HG02885 (cell line): Measurements from ENCODE around the gene SRGAP3.

Source experiments
- ATAC-seq: cut with Tn5 transposase; IDR thresholded peaks from one replicate; pipeline ENCODE4 v1.9.1; 2021; ENCODE audit warnings: mild to moderate bottlenecking; ENCODE audit not compliant: unreplicated experiment, poor library complexity

Gene SRGAP3

DNA sequence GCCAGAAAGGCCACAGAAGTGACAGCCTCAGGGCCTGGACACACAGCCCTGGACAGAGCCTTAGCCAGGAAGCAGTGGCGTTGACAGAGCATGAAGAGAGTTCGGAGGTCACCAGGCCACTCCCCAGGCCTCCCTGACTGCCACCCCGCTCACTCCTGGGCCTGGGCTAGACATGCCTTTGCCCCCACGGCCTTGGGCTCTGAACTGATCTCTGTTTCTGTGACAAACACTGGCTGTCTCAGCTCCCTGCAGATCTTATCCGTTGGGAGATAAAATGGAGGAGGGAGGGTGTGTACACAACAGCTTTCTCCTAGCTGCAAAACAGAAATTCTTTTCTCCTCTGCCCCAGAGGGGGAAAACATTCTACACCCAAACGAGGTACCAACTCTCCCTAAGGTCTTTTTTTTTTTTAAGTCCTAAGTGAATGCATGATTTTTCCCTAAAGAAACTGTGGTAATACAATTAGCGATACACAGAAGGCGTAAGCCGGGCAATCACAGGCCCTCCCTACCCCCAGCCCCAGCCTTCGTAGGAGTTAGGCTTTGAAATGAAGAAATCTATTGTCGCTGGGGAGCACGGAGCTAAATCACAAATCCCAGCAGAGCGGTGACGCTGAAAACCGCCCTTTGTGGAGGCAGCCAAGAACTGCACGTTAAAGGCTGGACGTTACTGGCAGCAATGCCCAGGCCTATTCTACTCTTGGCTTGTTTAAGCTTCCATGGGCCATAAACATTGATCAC is 45.0 kb downstream of the SRGAP3 start:
- no peak for ATAC-seq

GRCh38 chr3:9203317-9203716 is 46.1 kb downstream of the SRGAP3 start:
- ATAC-seq: no peak

GRCh38 chr3:9202546-9202945 is 46.9 kb downstream of the SRGAP3 start:
- ATAC-seq: no peak

GRCh38 chr3:9201955-9202354 is 47.5 kb downstream of the SRGAP3 start:
- ATAC-seq: no peak

DNA sequence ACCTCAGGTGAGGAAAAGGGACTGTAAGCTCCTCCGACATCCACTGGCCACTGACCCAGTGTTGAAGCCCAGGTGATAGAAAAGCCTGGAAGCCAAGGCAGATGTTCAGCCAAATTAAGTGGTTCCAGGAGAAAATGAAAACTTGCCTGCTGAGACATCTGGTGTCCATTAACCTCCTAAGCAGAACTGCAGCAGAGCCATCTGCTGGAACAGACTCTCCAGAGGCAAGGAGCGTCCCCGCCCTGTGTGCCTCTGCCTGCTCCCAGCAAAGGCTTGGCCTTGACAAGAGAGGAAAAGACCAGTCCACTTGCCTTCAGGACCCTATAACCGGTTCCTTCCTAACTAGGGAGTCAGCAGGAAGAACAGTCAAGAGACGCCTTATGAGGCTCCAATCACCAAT is 48.2 kb downstream of the SRGAP3 start:
- no peak for ATAC-seq

- no peak for ATAC-seq
These were observed 49.7 kb downstream of the SRGAP3 start for GRCh38 chr3:9199775-9200174.

- no peak for ATAC-seq
These were observed 50.5 kb downstream of the SRGAP3 start for GRCh38 chr3:9198899-9199335.

- ATAC-seq: no peak
These were observed 51.2 kb downstream of the SRGAP3 start for GRCh38 chr3:9198261-9198660.

GRCh38 chr3:9196020-9196419 is 53.4 kb downstream of the SRGAP3 start:
- no peak for ATAC-seq

DNA sequence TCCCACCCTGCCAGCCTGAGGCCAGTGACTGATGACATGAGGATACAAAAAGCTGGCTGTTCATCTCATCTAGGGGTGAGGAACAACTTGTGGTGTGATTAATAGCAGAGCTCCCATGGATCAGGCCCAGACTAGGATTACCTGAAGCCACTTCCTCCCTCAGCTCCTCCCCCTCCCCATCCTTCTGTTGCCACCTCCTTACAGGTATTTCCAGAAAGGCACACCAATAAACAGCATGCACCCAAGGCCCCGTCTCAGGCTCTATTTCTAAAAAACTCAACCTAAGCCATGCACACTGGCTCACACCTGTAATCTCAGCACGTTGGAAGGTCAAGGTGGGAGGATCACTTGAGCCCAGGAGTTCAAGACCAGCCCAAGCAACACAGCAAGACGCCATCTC is 54.1 kb downstream of the SRGAP3 start:
- no peak for ATAC-seq

GRCh38 chr3:9194509-9195184 is 54.8 kb downstream of the SRGAP3 start:
- ATAC-seq: no peak

DNA sequence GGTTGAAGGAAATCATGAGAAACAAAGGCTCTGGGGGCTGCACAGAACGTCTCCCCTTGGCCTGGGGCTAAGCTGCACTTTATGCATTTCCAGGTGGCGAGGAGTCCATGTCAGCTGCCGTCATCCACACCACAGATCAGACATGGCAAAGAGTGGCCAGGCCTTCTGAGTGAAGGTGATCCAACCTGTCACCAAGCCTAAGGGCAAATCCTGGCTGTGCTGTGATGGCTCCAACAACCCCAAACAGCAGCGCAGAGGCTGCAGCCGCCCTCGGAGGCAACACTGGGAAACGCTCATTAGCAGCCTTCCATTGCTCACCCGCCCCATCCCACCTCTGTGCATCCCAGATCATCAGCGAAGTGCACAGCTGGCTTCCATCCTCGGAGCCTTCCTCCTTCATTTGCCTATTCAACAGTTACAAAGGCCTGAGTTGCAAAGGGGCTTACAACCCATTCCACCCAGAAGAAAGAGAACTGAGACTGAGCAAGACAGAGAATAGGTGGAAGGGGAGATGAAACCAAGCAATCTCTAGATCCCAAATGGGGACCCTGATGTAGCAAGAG is 55.7 kb downstream of the SRGAP3 start:
- no peak for ATAC-seq

- no peak for ATAC-seq
These were observed 56.2 kb downstream of the SRGAP3 start for GRCh38 chr3:9193211-9193610.

- ATAC-seq: no peak
These were observed 57.0 kb downstream of the SRGAP3 start for GRCh38 chr3:9192248-9193025.

DNA sequence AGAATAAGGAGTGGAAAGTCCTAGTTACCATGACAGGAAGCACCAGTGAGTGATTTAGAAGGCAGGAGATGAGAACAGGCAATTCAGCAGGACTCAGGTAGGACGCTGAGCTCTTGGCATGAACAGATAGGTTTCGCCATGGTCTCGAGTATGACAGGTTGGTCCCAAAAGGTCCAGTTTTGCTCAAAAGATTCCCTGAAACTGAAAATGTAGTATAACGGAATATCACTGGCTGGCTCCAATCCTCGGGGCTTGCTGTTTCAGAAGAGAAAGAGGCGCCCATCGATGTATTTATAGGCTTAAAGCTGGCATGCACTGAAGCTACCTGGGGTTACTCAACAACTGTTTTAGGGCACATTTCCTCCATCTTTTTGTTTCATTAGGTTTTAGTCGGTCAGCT is 59.2 kb downstream of the SRGAP3 start:
- ATAC-seq: no peak

GRCh38 chr3:9188583-9188982 is 60.9 kb downstream of the SRGAP3 start:
- ATAC-seq: no peak

GRCh38 chr3:9185701-9186100 is 63.7 kb downstream of the SRGAP3 start:
- no peak for ATAC-seq

DNA sequence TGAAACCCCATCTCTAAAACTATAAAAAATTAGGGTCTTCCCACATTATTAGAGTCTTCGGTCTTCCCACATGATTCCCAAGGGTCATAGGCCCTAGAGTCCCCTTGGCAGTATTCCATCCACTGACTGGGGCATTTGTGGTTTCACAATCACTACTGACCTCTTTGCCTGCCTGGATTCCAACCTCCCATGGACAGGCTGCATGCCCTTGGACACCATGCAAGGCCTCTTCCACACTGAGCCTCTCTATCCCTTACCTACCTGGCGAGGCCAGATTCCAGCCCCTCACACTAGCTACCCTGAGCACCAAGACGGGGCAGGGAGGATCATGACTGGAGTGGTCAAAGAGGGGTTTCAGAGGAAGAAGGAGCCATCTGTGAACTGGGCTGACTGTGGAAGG is 64.4 kb downstream of the SRGAP3 start:
- ATAC-seq: no peak

DNA sequence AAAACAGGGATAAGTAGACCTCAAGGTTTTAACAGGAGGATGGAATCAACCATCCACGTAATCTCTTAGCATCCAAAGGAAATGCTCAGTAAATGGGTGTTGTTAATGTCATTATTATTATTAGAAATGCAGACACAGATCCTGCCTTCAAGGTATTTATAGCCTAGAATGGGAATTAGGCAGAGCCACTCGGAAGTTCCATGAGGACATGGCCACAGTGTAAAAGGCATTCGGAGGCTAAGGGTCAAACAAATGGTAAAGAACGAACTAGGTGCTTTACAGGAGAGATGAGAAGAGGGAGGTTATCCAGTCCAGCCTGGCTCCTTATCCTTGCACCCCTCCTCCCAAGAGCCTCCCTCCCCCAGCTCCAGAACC is 65.0 kb downstream of the SRGAP3 start:
- ATAC-seq: no peak

DNA sequence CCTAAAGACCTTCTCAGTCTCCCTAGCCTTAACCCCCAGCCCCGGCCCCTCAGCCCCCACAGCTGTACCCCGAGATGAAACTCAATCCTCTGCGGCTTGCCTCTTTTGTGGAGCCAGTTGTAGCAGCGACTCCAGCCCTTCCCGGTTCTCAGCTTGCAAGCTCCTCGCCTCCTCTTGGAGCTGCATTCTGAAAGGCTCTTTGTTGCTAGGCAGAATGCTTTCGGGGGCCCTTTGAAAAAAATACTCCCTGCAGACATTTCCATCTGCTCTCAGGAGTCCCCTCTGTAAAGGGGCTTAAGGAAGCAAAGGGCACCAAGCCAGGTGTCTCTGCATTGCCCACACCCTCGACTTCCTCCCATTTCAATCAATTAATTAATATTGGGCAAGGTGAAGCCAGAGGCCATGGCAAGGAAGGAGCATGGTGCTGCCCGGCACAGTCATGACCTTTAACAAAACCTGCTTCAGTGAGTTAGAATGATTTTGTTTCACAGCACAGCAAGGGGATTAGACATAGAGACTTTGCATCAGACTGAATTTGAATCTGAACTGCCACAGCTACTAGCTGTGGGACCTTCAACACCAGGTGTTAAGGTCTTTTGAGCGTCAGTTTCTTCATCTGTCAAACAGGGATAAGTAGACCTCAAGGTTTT is 65.5 kb downstream of the SRGAP3 start:
- no peak for ATAC-seq

DNA sequence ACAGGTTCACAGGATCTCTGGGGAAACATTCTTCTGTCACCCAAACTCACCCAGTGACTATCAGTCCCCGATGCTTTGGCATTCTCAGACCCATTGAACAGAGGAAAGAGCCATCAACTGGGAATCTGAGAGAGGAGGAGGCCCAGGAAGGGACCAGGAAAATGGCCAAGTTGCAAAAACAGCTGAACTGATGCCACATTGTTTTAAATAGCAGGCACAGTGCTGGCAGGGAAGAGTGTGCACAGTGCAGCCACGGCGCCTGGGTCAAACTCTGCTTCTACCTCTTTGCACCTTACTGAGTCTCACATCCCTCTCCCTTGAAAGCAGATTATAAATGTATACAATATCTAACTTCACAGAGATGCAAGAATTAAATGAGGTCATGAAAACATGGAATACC is 66.4 kb downstream of the SRGAP3 start:
- ATAC-seq: no peak
